Skeletal muscle cell (primary cell): Measurements from ENCODE around the gene SMAP1.

ENCODE experiments used
- DNase-seq: peaks from one replicate; pipeline ENCODE4 v3.0.0-alpha.2; 2010; ENCODE audit warnings: low read depth
- H3K4me3 ChIP-seq: 2 replicates; pipeline ENCODE4 v1.5.1; 2011; ENCODE audit warnings: low read depth, mild to moderate bottlenecking, control low read depth, low read length, moderate library complexity

The SMAP1 gene

GRCh38 chr6:70872469-70872868 lies 204.8 kb downstream of the SMAP1 start:
- no peak for DNase-seq

GRCh38 chr6:70874181-70874913 lies 206.7 kb downstream of the SMAP1 start:
- no peak overlapping the region for H3K4me3 ChIP-seq
- DNase-seq, result no peak

More at GRCh38 chr6:70872469-70872868, 204.8 kb downstream of the SMAP1 start:
- no peak overlapping the region for H3K4me3 ChIP-seq

DNA sequence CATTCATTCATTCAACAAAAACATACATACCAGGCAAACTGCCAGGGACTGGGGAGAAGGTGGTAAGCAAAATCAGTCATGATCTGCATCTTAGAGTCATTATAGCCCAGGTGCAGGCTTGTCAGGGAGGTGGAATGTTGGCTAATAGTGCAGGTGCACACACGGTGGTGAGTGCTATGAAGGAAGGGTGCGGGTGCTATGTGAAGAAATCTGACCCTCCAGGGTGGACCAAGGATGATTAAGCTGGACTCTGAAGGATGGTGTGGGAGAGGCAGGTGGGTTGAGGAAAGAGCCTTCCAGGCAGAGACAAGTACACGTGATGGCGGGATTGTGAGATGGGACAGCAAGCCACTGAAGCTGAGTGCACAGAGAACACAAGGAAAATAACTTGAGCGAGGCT lies 211.8 kb downstream of the SMAP1 start:
- no peak for DNase-seq
- H3K4me3 ChIP-seq, result no peak overlapping the region

GRCh38 chr6:70884074-70884983 lies 216.6 kb downstream of the SMAP1 start:
- no peak overlapping the region for H3K4me3 ChIP-seq
- no peak for DNase-seq

DNA sequence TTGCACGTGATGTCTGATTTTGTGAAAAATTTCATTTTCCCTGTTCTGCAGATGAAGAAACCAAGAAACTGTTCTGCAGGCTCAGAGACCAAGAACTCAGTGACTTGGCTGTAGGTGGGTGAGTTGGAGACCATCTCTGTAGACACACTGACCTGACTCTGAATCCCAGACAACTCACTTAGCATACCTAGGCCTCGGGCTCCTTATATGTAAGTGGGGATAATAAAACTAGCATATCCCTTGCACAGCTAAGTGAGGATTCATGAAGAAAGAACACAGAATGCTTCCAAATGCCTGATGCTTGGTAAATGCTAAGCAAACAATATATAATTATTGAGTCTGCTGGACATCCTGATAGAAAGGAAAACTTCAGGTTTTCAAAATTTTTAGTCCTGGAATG lies 218.4 kb downstream of the SMAP1 start:
- H3K4me3 ChIP-seq, result no peak overlapping the region

DNA sequence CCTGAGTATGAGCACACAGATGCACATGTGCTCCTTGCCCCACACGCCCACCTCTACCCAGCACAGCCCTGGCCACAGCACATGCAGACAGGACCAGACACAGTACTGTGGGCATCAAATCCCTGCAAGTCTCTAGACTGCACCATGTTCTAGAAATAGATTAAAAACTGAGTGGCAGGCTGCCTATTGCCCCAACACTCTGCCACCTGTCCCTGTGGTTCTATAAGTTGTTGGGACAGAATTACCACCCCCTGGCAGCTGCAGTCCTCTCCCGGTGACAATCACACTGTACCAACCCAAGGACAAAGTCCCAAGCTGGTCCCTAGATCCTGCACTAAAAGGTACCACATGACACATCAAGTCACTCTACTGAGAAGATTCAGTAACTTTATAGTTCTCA lies 219.0 kb downstream of the SMAP1 start:
- DNase-seq, result no peak
- H3K4me3 ChIP-seq, result no peak overlapping the region

More for the DNA sequence above, 218.4 kb downstream of the SMAP1 start:
- DNase-seq, result no peak

- no peak for DNase-seq
- no peak overlapping the region for H3K4me3 ChIP-seq
Observed at GRCh38 chr6:70889270-70889669, 221.6 kb downstream of the SMAP1 start.

DNA sequence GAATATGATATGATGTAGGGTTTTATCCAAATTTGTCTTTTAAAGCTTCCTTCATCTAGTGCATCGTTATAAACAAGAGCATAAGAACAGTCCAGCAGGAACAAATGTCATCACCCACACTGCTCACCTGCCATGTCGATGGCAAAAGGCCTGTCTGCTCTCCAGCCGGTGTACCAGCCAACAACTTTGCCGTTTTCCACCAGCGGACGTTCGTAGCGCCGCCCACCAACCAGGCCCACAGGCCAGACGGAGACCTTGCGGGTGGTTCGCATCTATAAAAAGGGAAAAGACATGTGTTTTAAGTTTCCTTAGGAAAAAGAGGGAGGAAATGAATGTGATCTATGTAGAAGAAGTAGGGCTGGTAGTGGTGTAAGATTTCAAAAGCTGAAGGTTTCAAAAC lies 226.3 kb downstream of the SMAP1 start:
- no peak overlapping the region for H3K4me3 ChIP-seq
- no peak for DNase-seq

DNA sequence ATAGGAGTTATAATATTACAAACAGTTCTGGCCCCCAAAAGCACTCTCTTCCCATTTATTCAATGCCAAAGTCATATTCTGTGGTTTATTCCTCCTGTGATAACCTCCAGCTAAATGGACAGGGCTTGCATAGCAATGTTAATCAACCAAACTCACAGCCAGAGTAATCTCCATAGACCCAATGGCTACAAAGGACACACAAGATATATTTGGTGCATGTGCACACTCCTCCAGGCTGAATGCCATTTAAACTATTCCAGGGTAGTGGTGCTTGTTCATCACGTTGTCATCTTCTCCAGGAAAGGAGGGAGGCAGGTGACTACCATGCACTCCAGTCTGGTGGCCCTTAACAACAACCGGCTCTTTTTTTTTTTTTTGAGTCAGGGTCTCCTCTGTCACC lies 232.4 kb downstream of the SMAP1 start:
- no peak for DNase-seq

DNA sequence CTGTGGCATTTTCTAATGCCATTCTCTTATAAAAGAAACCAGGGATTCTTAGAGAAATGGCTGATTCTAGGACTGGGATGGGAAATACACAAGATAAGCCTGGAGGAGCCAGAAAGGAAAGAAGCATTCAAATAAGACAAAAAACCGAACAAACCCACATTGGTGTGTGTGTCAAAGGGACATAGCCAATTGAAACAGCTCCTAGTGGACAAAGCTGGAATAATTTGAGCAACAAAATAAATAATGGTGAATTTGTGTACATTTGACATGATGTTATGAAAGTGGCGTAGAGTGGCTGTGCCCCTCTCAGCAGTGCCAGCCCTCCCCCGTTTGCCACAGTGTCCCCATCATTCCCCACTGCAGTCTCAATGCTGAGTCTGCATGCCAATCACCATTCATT lies 233.6 kb downstream of the SMAP1 start:
- DNase-seq, result no peak
- no peak overlapping the region for H3K4me3 ChIP-seq

More for the DNA sequence above, 232.4 kb downstream of the SMAP1 start:
- no peak overlapping the region for H3K4me3 ChIP-seq

GRCh38 chr6:70903665-70904452 lies 236.2 kb downstream of the SMAP1 start:
- H3K4me3 ChIP-seq, result no peak overlapping the region
- no peak for DNase-seq

GRCh38 chr6:70905742-70906141 lies 238.1 kb downstream of the SMAP1 start:
- DNase-seq, result no peak
- no peak overlapping the region for H3K4me3 ChIP-seq
